Neural cell (in vitro differentiated cells): Measurements from ENCODE around the gene RELN. TPM values are rescaled to one million over a fixed set of nuclear protein-coding genes. Genes with fewer than 3 reads are reported as not detected.

Source experiments
- H2AFZ ChIP-seq: fragments of 200-600, 300-800 bp; sonication (generic), shearing (Covaris generic); 2 replicates; pipeline ENCODE4 v1.6.0; 2014; ENCODE audit warnings: low read depth, mild to moderate bottlenecking, antibody characterized with exemption, low read length, moderate library complexity
- H3F3A ChIP-seq: fragments of 200-600 bp; shearing (Covaris generic); 2 replicates; pipeline ENCODE4 v1.6.1; 2016; ENCODE audit warnings: mild to moderate bottlenecking, moderate library complexity, mixed read lengths, antibody characterized with exemption, low read length; ENCODE audit not compliant: insufficient read depth, poor library complexity, severe bottlenecking
- H3K27ac ChIP-seq: fragments of 200-600, 300-800 bp; sonication (generic), shearing (Covaris generic); 2 replicates; pipeline ENCODE4 v1.5.1; 2014; ENCODE audit warnings: mild to moderate bottlenecking, low read length, moderate library complexity
- H3K27me3 ChIP-seq: fragments of 300-800, 200-600 bp; sonication (generic), shearing (Covaris generic); 2 replicates; pipeline ENCODE4 v1.6.0; 2014; ENCODE audit warnings: mild to moderate bottlenecking, low read depth, low read length, moderate library complexity; ENCODE audit not compliant: insufficient read depth
- H3K36me3 ChIP-seq: fragments of 300-800, 200-600 bp; sonication (generic), shearing (Covaris generic); 2 replicates; pipeline ENCODE4 v1.5.1; 2014; ENCODE audit warnings: mild to moderate bottlenecking, antibody characterized with exemption, low read length, moderate library complexity; ENCODE audit not compliant: insufficient read depth
- H3K4me2 ChIP-seq: fragments of 300-800, 200-600 bp; sonication (generic), shearing (Covaris generic); 2 replicates; pipeline ENCODE4 v1.6.0; 2014; ENCODE audit warnings: mild to moderate bottlenecking, low read length
- H3K4me3 ChIP-seq: fragments of 300-800, 200-600 bp; sonication (generic), shearing (Covaris generic); 2 replicates; pipeline ENCODE4 v1.5.1; 2014; ENCODE audit warnings: mild to moderate bottlenecking, low read length, moderate library complexity
- H3K79me2 ChIP-seq: fragments of 200-600 bp; shearing (Covaris generic); replicated peaks from 2 replicates; pipeline ENCODE4 v1.6.0; 2014; ENCODE audit warnings: mild to moderate bottlenecking, low read length, moderate library complexity; ENCODE audit not compliant: insufficient read depth
- H3K9ac ChIP-seq: fragments of 300-800, 200-600 bp; sonication (generic), shearing (Covaris generic); 2 replicates; pipeline ENCODE4 v1.6.1; 2016; ENCODE audit warnings: mild to moderate bottlenecking, low read length, mixed read lengths
- H3K9me2 ChIP-seq: fragments of 200-600 bp; shearing (Covaris generic); 2 replicates; pipeline ENCODE4 v1.6.1; 2016; ENCODE audit warnings: mild to moderate bottlenecking, low read length, mixed read lengths; ENCODE audit not compliant: insufficient read depth
- H3K9me3 ChIP-seq: fragments of 200-600, 300-800 bp; sonication (generic), shearing (Covaris generic); 2 replicates; pipeline ENCODE4 v1.6.1; 2016; ENCODE audit warnings: mild to moderate bottlenecking, mixed run types, low read length, moderate library complexity, mixed read lengths
- H4K20me1 ChIP-seq: fragments of 200-600 bp; shearing (Covaris generic); 2 replicates; pipeline ENCODE4 v1.6.1; 2016; ENCODE audit warnings: mild to moderate bottlenecking, mixed run types; ENCODE audit not compliant: insufficient read depth
- CTCF ChIP-seq: fragments of 450-650 bp; IDR thresholded peaks from 2 replicates; pipeline ENCODE4 v1.5.1; 2014; ENCODE audit warnings: antibody characterized with exemption, mild to moderate bottlenecking, moderate library complexity; ENCODE audit not compliant: poor library complexity, severe bottlenecking
- EP300 ChIP-seq: fragments of 450-650 bp; conservative IDR thresholded peaks from 2 replicates; pipeline ENCODE4 v1.6.1; 2014; ENCODE audit warnings: antibody characterized with exemption, mild to moderate bottlenecking, moderate library complexity; ENCODE audit not compliant: poor library complexity, severe bottlenecking
- EZH2 ChIP-seq: fragments of 200-600, 300-800 bp; shearing (Covaris generic), sonication (generic); IDR thresholded peaks from 2 replicates; pipeline ENCODE4 v1.6.1; 2014; ENCODE audit warnings: antibody characterized with exemption, low read length, borderline replicate concordance, mild to moderate bottlenecking; ENCODE audit not compliant: insufficient read depth, poor library complexity, severe bottlenecking
- MXI1 ChIP-seq: fragments of 450-650 bp; conservative IDR thresholded peaks from 2 replicates; pipeline ENCODE4 v1.6.1; 2014; ENCODE audit warnings: antibody characterized with exemption, mild to moderate bottlenecking; ENCODE audit not compliant: poor library complexity, severe bottlenecking
- POLR2AphosphoS5 ChIP-seq: IDR thresholded peaks from 2 replicates; pipeline ENCODE4 v1.6.1; 2012
- RAD21 ChIP-seq: fragments of 450-650 bp; conservative IDR thresholded peaks from 2 replicates; pipeline ENCODE4 v1.6.1; 2014; ENCODE audit warnings: antibody characterized with exemption, mild to moderate bottlenecking, moderate library complexity
- REST ChIP-seq: IDR thresholded peaks from 2 replicates; pipeline ENCODE4 v1.6.1; 2012; ENCODE audit warnings: borderline replicate concordance
- SMC3 ChIP-seq: fragments of 450-650 bp; conservative IDR thresholded peaks from 2 replicates; pipeline ENCODE4 v1.6.1; 2014; ENCODE audit warnings: antibody characterized with exemption, mild to moderate bottlenecking, moderate library complexity; ENCODE audit not compliant: poor library complexity
- TAF1 ChIP-seq: IDR thresholded peaks from 2 replicates; pipeline ENCODE4 v1.6.1; 2012; ENCODE audit warnings: low read depth
- polyA plus RNA-seq: library from polyadenylated mRNA; depleted of rRNA; stranded (reverse); fragments of >200 nt; gene quantifications from 2 replicates; pipeline ENCODE4 v1.2.3, GENCODE V29; 2014

RELN gene
- polyA plus RNA-seq, 1 donor from 2014 or later: 178 TPM

GRCh38 chr7:103702454-103702853 is 287.0 kb downstream of the RELN start:
- Histone ChIP-seq H3K36me3 (no peaks in the 10 kb centered on the region), H3K9me3 (no peaks in the 10 kb centered on the region), H3K27ac (no peak overlapping the region), H4K20me1 (no peaks in the 10 kb centered on the region), H3F3A (no peaks in the 10 kb centered on the region), H3K4me3 (no peak overlapping the region), H3K9ac (no peak overlapping the region), H2AFZ (no peak overlapping the region), H3K79me2 (no peaks in the 10 kb centered on the region), H3K4me2 (no peak overlapping the region), H3K9me2 (no peaks in the 10 kb centered on the region), H3K27me3 (no peaks in the 10 kb centered on the region)
- TF ChIP-seq POLR2AphosphoS5 (no peak), REST (no peak), RAD21 (no peak), SMC3 (no peak), EZH2 (no peak), MXI1 (no peak), EP300 (no peak), TAF1 (no peak), CTCF (no peak)

GRCh38 chr7:103699032-103699431 is 290.4 kb downstream of the RELN start:
- Histone ChIP-seq H3K9me2 (no peaks in the 10 kb centered on the region), H3K27ac (no peak overlapping the region), H3K9me3 (no peaks in the 10 kb centered on the region), H3K4me3 (no peak overlapping the region), H3K27me3 (no peaks in the 10 kb centered on the region), H3K9ac (no peak overlapping the region), H3K79me2 (no peaks in the 10 kb centered on the region), H4K20me1 (no peaks in the 10 kb centered on the region), H3K36me3 (no peaks in the 10 kb centered on the region), H2AFZ (no peak overlapping the region), H3F3A (no peaks in the 10 kb centered on the region), H3K4me2 (no peak overlapping the region)
- TF ChIP-seq MXI1 (no peak), REST (no peak), TAF1 (no peak), RAD21 (no peak), SMC3 (no peak), EP300 (no peak), POLR2AphosphoS5 (no peak), EZH2 (no peak)
